GM03348 (cell line): Measurements from ENCODE around the gene NEURL1.
A peak's percentile ranks its signal among the peaks of the same experiment; 100 is the strongest.
"Not testable (repeated sequence)": the region's sequence is repeated elsewhere in the genome, so short reads cannot be mapped to it uniquely, and the experiment has no call there.

ENCODE experiments used
- DNase-seq: peaks from one replicate; pipeline ENCODE4 v3.0.0; 2012; ENCODE audit warnings: low spot score

NEURL1 gene

DNA sequence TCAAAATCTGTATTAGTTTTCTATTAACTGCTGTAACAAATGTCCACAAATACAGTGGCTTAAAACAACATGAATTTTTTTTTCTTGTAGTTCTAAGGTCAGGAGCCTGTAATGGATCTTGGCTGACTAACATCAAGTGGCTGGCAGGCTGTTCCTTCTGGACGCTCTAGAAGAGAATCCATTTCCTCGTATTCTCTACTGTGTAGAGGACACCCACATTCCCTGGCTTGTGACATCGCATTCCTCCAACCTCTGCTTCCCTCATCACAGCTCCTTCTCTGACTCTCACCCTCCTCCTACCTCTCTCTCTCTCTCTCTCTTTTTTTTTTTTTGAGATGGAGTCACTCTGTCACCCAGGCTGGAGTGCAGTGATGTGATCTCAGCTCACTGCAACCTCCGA lies 30.0 kb upstream of the NEURL1 start:
- no peak for DNase-seq

DNA sequence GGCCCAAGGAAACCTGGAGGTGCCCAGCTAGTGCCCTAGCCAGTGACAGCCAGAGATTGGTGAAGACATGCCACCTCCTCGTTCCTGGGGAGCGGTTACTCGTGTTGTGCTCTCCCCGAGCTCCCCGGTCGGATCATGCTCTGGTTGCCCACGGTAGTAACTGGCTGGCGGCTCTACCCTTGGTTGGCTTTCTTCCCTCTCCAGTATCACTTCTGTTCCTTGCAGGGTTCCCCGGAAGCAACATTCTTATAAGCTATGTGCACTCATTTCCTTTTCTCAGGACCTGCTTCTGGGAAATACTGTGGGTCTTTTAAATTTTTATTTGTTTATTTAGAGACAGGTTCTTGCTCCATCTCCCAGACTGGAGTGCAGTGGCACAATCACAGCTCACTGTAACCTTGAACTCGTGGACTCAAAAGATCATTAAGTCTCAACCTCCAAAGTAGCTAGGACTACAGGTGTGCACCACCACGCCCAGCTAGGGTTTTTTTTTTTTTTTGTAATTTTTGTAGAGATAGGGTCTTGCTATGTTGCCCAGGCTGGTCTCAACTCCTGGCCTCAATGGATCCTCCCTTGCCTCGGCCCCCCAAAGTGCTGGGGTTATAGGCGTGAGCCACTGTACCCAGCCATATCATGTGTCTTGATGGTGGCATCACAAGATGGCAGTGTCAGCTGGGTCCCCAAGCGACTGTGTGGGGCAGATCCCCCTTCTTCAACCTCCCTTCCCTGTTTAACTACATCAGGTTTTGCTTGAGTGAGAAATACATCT lies 27.9 kb upstream of the NEURL1 start:
- no peak for DNase-seq

DNA sequence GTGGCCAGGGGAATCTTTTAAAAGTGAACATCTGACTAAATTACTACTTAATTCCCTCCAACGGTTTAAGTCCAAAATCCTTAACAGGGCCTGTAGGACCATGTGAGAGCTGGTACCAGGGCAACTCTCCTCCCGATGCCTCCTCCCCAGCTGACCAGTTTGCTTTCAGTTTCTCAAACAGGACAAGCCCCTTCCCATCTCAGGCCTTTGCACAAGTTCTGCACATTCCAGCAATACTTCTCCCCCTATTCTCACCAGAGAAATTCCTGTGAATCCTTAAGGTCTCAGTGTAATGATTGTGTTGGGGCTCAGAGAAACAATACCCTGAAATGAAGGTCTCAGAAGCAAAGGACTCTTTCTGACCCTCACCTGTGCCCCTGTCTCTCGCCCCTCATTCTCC lies 26.8 kb upstream of the NEURL1 start:
- DNase-seq: no peak

DNA sequence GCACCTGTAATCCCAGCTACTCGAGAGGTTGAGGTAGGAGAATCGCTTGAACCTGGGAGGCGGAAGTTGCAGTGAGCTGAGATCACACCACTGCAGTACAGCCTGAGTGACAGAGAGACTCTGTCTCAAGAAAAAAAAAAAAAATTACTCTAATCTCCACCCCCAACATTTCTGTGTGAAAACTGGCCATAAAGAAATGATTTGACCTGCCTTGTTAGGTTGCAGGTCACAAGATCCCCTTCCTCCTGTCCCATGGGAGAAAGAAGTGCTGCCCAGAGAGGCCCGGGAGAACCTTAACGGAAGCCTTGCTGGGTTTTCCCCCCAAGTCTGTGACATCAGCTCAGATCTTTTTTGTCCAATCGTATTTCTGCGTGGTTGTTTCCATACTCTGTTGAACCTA lies 26.1 kb upstream of the NEURL1 start:
- DNase-seq: no peak

DNA sequence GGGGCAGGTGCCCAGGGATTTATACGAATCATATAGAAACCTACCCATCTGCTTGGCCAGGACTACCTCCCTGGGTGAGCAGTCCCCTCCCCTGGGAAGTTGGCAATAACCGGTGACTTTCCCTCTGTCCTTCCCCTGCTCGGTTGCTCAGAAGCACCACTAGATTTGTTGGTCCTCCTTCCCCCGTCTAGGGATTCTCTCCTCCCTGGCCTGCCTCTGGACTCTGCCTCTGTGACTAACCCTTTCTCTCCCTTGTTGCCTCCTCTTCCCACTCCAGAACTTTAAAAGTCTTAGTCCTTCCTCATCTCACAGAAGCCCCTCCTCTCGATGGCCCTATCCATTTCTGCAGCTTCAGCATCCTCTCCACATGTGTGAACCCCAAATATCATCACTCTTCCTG lies 24.3 kb upstream of the NEURL1 start:
- DNase-seq: no peak

DNA sequence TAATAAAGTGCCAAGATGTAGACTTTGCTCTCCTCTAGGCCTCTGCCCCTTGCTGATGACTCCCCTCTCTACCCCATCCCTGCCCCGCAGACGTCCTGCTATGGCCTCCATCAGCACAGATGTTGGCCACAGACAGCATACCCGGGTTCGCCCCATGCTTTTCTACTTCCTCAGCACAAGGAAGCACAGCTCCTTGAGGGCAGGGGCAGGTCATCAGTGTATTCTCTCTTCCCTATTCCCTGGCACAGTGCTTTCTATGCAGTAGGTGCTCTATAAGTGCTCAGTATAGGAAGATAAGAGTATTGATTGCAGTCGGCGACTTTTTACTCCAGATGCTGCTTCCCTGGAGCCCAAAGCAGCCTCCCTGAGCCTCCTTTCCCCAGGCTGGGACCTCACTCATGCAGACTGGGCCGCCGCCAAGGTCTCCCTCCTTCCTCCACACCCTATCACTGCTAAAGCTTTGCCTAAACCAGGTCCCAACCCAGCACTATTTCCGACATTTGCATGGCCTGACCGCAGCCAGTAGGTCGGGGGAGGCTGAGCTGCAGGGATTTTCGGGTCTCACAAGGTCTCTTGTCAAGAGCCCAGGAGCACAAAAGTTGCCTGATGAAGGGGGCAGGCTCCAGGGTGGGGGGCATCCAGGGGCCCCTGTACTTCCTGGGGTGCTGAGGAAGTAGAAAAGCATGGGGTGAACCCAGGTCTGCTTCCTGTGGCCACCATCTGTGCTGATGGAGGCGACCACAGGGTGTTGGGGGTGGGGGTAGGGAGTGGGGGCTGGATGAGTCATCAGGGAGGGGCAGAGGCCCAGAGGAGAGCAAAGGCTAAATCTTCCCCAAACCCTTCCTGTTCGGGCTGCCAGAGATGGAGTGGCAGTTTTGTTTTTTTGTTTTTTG lies 22.5 kb upstream of the NEURL1 start:
- DNase-seq: peak; percentile 44

DNA sequence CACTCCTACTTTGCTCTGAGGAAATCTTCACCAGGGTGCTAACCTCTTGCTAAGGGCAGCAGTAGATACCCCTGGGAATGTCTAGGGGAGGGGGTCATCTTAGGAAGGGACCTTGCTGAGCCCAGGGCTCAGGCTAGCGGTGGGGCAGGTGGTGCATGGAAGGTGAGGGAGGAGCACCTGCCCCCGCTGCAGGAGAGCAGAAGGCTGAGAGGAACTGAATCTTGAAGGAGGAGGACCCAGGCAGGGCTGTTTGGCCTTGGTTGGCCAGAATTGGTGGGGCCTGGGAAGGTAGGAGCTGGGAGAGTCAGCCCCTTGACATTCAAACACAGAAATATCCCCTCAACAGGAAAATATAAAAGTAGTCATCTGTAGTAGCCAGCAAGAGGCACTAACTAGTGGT lies 21.5 kb upstream of the NEURL1 start:
- DNase-seq: no peak

DNA sequence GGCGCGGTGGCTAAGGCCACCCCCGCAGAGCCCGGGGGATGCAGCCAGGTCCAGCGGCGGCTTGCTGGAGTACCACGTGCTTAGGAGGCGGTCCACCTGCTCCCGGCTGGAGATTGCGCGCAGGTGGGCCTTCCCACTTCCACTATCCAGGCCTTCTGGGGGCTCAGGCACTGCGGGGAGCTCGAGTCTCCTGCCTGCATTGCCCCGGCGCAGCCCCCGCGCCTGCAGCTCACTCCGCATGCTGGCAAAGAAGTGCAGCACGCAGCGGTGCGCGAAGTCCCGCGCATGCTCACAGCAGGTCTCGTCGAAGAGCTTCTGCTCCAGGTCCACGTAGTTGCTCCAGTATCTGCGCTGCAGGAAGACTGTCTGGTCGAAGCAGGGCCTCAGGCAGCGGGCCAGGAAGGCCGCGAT lies 20.2 kb upstream of the NEURL1 start:
- DNase-seq: no peak

DNA sequence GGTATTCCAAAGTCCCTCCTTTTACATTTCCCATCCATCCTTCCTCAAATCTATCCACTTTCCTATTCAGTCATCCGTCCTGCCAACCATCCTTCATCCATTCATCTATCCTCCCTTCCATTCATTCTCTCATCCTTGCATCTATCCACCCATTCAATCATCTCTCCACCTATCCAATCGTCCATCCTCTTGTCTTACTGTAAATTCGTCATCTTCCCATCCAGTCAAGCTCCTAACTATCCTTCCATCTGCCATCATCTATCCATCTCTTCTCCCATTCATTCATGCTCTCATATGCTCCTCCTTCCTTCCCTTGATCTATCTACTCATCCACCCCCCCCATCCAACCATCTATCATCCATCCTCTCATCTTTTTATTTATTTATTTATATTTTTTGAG lies 19.4 kb upstream of the NEURL1 start:
- no peak for DNase-seq

DNA sequence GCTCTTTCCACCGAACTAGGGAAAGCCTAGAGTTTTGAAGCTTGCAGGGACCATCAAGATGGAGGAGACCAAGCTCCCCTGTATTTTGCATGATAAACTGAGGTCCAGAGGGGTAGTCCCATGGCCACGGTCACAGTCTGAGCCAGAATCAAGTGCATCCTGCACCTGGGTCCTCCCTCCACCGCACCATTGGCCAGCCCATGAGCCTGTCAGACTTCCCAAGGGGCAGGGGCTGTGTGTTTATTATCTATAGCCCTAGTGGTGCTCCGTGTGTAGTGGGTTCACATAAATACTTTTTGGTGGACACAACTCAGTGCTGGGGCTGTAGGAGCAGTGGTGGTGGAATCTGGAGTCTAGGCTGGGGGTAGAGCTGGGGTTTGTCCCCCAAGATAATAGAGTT lies 18.1 kb upstream of the NEURL1 start:
- DNase-seq: no peak

DNA sequence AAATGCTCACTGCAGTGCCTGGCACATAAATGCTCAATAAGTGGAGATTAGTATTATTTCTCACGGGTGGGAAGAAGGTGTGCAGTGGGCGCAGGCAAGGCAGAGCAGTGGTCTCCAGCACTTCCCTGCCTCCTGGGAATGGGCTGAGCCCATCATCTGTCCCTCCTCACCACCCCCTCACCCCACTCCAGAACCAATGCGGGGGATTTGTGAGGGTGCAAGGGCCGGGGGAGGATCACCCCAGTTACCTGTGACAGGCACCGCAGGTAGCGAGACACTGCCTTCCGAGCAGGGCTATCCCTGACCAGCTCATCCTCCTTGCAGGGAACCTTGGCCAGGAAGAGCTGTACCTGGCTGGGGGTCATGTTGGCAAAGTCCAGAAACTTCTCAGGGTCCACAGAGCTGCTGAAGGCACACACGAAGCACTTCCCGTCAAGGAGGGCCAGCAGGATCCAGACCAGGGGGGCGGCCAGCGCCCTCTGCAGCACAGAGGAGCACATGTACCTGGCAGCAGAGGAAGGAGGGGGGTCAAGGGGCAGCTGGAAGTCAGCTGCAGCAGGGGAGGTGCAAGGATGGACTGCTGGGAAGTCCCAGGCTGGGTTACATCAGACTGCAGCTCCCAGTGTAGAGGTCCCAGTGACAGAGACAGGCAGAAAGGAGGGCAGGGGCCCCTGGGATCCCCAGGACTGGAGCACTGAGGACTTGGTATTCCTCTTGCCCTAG lies 17.3 kb upstream of the NEURL1 start:
- no peak for DNase-seq

DNA sequence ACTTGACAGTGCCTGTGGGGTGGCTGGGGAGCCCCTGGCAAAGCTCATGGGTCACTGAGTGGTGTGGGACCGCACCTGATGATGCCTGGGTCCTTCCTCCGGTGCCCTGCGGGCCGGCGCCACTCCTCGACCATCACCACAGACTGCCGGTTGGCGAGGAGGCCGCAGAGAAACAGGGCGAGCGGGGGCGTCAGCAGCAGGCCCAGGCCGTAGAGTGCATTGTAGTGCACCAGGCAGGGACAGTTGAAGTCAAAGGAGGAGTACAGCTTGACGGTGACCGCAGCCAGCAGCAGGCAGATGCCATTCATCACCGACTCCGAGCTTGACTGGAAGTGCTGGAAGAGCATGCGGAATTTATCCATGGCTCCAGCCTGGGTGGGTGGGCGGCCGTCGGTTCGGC lies 14.8 kb upstream of the NEURL1 start:
- no peak for DNase-seq

DNA sequence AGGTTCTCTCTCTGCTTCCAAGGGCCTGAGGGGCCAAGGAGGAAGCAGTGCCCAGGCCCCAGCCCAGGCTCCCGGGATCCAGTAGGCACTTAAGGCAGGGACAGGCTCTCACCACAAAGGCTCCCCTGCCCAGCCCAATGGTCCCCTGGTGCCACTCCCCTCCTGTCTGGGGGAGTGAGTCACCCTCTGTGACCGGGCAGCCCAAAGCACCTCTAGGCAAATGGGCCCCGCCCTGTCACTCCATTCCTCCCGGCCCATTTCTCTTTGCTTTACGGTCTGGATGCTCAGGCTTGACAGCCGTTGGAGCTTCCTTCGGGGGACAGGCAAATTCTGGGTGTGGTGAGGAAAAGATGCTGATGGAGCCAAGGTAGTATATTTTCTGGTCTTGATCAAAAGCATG lies 14.4 kb upstream of the NEURL1 start, which contains the start of gene CALHM3:
TSS of gene CALHM3 (minus strand) at position 106 of the 400 bp plus-strand sequence. CDS start 208 bp downstream, outside the sequence.
- DNase-seq: peak; percentile 55

DNA sequence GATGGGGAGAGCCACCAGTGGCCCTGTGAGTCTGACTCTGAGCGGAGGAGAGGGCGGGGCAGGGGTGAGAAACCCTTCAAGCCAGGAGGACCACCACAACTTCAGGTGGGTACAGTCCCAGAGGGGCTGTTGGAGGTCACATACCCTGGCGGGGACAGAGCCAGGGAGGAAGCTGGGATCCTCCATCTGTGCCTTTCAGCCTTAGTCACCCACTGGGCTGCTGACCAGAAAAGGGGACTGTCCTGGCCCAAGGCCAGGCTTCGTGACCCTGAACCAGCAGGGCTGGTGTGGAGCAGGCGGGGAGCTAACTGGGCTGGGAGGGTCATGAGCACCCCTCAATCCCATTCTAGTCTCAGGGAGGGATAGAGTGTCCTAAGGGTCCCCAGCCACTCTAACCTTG lies 13.0 kb upstream of the NEURL1 start:
- peak; percentile 64 for DNase-seq

DNA sequence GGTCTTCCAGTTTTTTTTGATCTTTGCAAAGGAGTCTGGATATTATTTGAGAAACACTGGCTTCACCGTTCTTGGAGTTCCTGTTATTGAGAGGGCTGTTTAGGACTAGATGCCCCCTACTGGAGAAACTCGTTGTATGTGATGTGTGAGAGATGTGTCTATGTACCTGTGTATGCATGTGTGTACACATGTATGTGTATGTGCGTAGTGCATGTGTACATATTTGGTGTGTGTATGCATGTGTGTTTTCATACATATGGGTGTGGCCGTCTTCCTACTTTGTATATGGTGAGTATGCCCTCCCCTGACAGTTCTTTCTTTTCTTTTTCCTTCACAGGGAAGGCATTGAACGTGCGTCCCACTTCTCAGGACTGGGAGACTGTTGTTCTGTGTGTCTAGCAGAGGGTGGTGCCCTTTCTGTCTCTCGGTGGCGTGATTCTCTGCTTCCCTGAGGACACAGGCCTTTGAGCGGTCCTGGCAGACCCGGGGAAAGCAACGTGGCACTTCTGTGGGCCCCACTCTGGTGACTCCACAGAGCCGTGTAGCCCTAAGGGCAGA lies 11.5 kb upstream of the NEURL1 start:
- DNase-seq: peak; percentile 79

DNA sequence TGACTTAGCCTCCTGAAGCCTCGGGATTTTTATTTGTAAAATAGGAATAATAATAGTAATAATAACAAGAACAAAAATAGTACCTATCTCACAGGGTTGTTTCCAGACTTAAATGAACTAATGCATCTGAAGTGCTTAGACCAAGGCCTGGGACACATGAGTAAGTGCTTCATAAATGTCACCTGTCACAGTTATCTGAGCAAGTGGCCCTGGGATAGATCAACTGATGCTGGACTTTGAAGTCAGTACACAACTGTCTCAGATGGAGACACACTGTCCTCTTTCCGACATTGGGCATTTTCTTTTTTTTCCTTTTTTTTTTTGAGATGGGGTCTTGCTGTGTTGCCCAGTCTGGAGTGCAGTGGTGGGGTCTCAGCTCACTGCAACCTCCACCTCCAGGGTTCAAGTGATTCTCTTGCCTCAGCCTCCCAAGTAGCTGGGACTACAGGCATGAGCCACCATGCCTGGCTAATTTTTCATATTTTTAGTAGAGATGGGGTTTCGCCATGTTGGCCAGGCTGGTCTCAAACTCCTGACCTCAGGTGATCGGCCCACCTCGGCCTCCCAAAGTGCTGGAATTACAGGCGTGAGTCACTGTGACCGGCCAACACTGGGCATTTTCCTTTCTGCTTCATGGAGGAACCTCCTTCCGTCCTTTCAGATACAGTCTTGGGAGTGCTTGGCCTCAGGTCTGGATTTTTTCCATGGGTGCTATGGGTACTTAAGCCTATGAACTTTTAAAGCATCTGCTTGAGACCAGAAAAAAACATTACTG lies 6.7 kb upstream of the NEURL1 start:
- not testable (repeated sequence) for DNase-seq

DNA sequence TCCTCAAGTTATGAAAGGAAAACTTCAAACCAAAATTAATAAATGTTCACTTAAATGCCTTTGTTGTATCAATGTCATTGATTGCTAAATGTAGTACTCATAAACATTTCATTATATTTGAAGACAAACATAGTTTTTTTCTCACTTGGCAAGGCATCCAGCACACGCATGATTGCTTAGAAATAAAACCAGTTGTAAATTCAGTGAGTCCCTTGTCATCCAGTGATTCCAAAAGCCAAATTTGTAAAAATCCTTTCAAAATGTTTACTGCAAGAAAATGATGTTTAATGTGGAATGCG lies 6.1 kb upstream of the NEURL1 start:
- no peak for DNase-seq

DNA sequence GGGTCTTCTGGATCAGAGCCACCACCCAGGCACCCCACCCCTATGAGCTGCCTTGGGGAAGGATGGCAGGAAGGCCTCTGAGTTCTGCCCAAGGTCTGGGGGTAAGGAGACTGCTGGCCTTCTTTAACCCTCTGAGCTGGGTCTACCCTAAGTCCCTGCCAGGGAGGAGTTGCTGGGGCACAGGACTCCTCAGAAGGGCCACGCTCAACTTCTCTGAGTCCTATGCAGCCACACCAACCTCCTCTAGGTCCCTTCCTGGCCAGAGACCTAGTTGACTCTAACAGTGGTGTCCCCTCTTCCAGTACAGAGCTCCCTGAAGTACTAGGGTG lies 2.6 kb upstream of the NEURL1 start:
- DNase-seq: no peak

DNA sequence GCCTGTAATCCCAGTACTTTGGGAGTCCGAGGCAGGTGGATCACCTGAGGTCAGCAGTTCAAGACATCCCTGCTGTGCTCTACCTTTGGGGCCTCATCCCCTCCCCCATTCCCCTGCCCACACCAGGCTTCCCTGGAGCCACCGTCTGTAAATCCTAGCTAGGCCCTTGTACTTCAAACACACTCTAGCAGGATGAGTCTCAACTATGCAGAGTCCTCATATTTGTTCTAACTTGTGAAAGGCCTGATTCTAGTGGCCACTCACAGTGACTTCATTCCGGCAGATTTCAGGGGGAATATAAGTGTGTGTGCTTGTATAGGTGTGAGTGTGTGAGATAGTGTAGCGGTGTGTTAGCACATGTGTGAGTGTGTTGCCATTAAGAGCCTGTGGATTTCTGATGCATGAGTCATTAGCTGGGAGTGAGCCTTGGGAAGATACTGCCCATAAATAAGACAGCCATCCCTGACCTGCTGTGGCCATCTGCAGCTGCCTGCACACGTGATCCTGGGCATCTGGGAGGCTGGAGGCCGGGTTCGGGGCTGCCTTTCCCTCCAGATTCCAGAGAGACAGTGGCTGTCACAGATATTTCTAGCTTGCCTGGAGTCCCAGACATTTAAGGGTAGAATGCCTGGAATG lies 1.7 kb upstream of the NEURL1 start:
- peak; percentile 93 for DNase-seq

DNA sequence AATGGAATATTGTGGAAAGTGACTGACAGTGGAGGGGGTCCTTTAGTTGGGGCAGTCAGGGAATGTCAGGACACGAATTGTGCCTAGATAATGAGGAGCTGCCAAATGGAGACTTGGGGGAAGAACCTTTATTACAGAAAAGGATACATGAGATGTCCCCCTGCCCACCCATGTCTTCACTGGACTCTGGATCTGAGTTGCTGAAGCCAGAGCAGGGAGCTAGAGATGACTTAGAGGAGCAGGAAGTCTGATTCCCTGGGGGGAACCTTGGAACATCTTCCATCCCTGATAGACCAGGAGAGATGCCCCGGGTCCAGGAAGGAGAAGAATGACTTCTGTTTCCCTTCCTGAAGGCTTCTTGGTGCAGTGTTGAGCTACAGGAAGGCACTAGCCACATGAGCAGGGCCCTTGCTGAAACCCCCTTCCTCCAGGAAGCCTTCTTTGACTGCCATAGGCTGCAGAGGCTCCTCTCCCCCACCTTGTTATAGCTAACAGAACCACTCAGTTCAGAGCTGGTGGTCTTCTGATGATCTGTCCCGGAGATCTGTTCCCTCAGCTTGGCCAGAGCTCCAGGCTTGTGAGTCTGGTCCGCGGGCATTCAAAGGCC lies 747 bp upstream of the NEURL1 start:
- DNase-seq: no peak
